H9 (cell line): ENCODE measurements around the gene TLE4. TPM values are rescaled to one million over a fixed set of nuclear protein-coding genes. Genes with fewer than 3 reads are reported as not detected.

ENCODE experiments used
- DNase-seq: peaks from one replicate; pipeline ENCODE4 v3.0.0-alpha.2; 2017
- H2AFZ ChIP-seq: one replicate; pipeline ENCODE4 v1.6.1; 2013; ENCODE audit warnings: mild to moderate bottlenecking, low read length, control low read depth, moderate library complexity
- H2AK5ac ChIP-seq: 2 replicates; pipeline ENCODE4 v1.6.1; 2013; ENCODE audit warnings: low read length, control low read depth, mixed read lengths; ENCODE audit not compliant: insufficient read length
- H2BK120ac ChIP-seq: one replicate; pipeline ENCODE4 v1.6.1; 2013; ENCODE audit warnings: low read depth, mild to moderate bottlenecking, low read length, control low read depth, inconsistent platforms; ENCODE audit not compliant: poor library complexity, severe bottlenecking
- H2BK12ac ChIP-seq: 2 replicates; pipeline ENCODE4 v1.6.1; 2013; ENCODE audit warnings: low read length, control low read depth, mixed read lengths, low read depth; ENCODE audit not compliant: insufficient read length
- H2BK15ac ChIP-seq: 2 replicates; pipeline ENCODE4 v1.6.1; 2013; ENCODE audit warnings: low read depth, low read length, control low read depth
- H2BK20ac ChIP-seq: one replicate; pipeline ENCODE4 v1.6.1; 2013; ENCODE audit warnings: low read depth, mild to moderate bottlenecking, low read length, control low read depth, inconsistent platforms; ENCODE audit not compliant: poor library complexity, severe bottlenecking
- H2BK5ac ChIP-seq: 2 replicates; pipeline ENCODE4 v1.6.1; 2013; ENCODE audit warnings: low read length, control low read depth, mixed read lengths; ENCODE audit not compliant: insufficient read length
- H3K14ac ChIP-seq: 2 replicates; pipeline ENCODE4 v1.6.1; 2013; ENCODE audit warnings: low read length, control low read depth; ENCODE audit not compliant: insufficient read depth
- H3K18ac ChIP-seq: 2 replicates; pipeline ENCODE4 v1.6.1; 2013; ENCODE audit warnings: low read depth, mild to moderate bottlenecking, mixed read lengths, low read length, control low read depth; ENCODE audit not compliant: insufficient read length
- H3K23ac ChIP-seq: 2 replicates; pipeline ENCODE4 v1.6.1; 2013; ENCODE audit warnings: low read length, control low read depth, mixed read lengths, low read depth; ENCODE audit not compliant: insufficient read length
- H3K23me2 ChIP-seq: 2 replicates; pipeline ENCODE4 v1.6.1; 2013; ENCODE audit warnings: low read depth, mild to moderate bottlenecking, mixed read lengths, low read length, control low read depth; ENCODE audit not compliant: insufficient read length, poor library complexity, severe bottlenecking
- H3K27ac ChIP-seq: 2 replicates; pipeline ENCODE4 v1.5.1; 2013; ENCODE audit warnings: low read length, control low read depth, mixed read lengths, low read depth; ENCODE audit not compliant: insufficient read length
- H3K27me3 ChIP-seq: 2 replicates; pipeline ENCODE4 v1.6.1; 2013; ENCODE audit warnings: low read length, control low read depth, inconsistent platforms; ENCODE audit not compliant: insufficient read depth
- H3K4ac ChIP-seq: 2 replicates; pipeline ENCODE4 v1.6.1; 2013; ENCODE audit warnings: low read depth, mild to moderate bottlenecking, control low read depth, inconsistent platforms, low read length, moderate library complexity
- H3K4me1 ChIP-seq: 2 replicates; pipeline ENCODE4 v1.6.1; 2013; ENCODE audit warnings: low read length, control low read depth, inconsistent platforms; ENCODE audit not compliant: insufficient read depth
- H3K4me2 ChIP-seq: 2 replicates; pipeline ENCODE4 v1.6.1; 2013; ENCODE audit warnings: low read length, control low read depth, mixed read lengths; ENCODE audit not compliant: insufficient read length, insufficient read depth
- H3K56ac ChIP-seq: 2 replicates; pipeline ENCODE4 v1.6.1; 2013; ENCODE audit warnings: low read depth, mild to moderate bottlenecking, mixed read lengths, low read length, control low read depth; ENCODE audit not compliant: insufficient read length
- H3K79me1 ChIP-seq: 2 replicates; pipeline ENCODE4 v1.6.1; 2013; ENCODE audit warnings: low read depth, mild to moderate bottlenecking, moderate library complexity, low read length, control low read depth, inconsistent platforms; ENCODE audit not compliant: insufficient read depth, poor library complexity, severe bottlenecking
- H3K79me2 ChIP-seq: 2 replicates; pipeline ENCODE4 v1.6.1; 2013; ENCODE audit warnings: low read length, control low read depth, inconsistent platforms; ENCODE audit not compliant: insufficient read depth
- H3K9ac ChIP-seq: 2 replicates; pipeline ENCODE4 v1.6.1; 2013; ENCODE audit warnings: low read length, control low read depth, mixed read lengths; ENCODE audit not compliant: insufficient read length; ENCODE audit errors: extremely low read depth
- H3K9me3 ChIP-seq: one replicate; pipeline ENCODE4 v1.6.1; 2013; ENCODE audit warnings: low read depth, low read length, inconsistent platforms; ENCODE audit not compliant: control insufficient read depth
- H3T11ph ChIP-seq: one replicate; pipeline ENCODE4 v1.6.1; 2013; ENCODE audit warnings: mild to moderate bottlenecking, low read length, control low read depth, inconsistent platforms
- H4K20me1 ChIP-seq: one replicate; pipeline ENCODE4 v1.6.1; 2013; ENCODE audit not compliant: control insufficient read depth, insufficient read length, insufficient read depth
- H4K5ac ChIP-seq: 2 replicates; pipeline ENCODE4 v1.6.1; 2013; ENCODE audit warnings: low read depth, mild to moderate bottlenecking, mixed read lengths, low read length, control low read depth; ENCODE audit not compliant: insufficient read length
- H4K8ac ChIP-seq: replicated peaks from 2 replicates; pipeline ENCODE4 v1.6.1; 2013; ENCODE audit warnings: low read length, control low read depth, mixed read lengths, low read depth; ENCODE audit not compliant: insufficient read length
- H4K91ac ChIP-seq: 2 replicates; pipeline ENCODE4 v1.6.1; 2013; ENCODE audit warnings: low read depth, mild to moderate bottlenecking, moderate library complexity, mixed read lengths, low read length, control low read depth; ENCODE audit not compliant: insufficient read length
- H3K27ac Mint-ChIP-seq, 3 experiments: 2 replicates in 2 of 3; 3 replicates in 1 of 3; pipeline ENCODE4 v1.8.0; 2020 to 2021; ENCODE audit warnings: mixed read lengths in 3 of 3, mild to moderate bottlenecking in 1 of 3, moderate library complexity in 1 of 3
- H3K27me3 Mint-ChIP-seq: 2 replicates; pipeline ENCODE4 v1.8.0; 2021; ENCODE audit warnings: low read depth, mild to moderate bottlenecking, moderate library complexity, mixed read lengths
- H3K36me3 Mint-ChIP-seq, 3 experiments: 2 replicates in 2 of 3; 3 replicates in 1 of 3; pipeline ENCODE4 v1.8.0; 2020 to 2021; ENCODE audit warnings: low read depth in 3 of 3, mixed read lengths in 3 of 3; ENCODE audit not compliant: insufficient read depth in 1 of 3
- H3K4me1 Mint-ChIP-seq, 2 experiments: 2 replicates each; pipeline ENCODE4 v1.8.0; 2020; ENCODE audit warnings: mixed read lengths in 2 of 2
- H3K4me3 Mint-ChIP-seq, 2 experiments: 2 replicates in 1 of 2; 3 replicates in 1 of 2; pipeline ENCODE4 v1.8.0; 2020 to 2021; ENCODE audit warnings: mild to moderate bottlenecking in 2 of 2, mixed read lengths in 2 of 2, moderate library complexity in 1 of 2
- H3K9me3 Mint-ChIP-seq, 2 experiments: 2 replicates in 1 of 2; 3 replicates in 1 of 2; pipeline ENCODE4 v1.8.0; 2020; ENCODE audit warnings: mild to moderate bottlenecking in 2 of 2, mixed read lengths in 2 of 2, moderate library complexity in 1 of 2
- CTCF ChIP-seq: fragments of 200-600 bp; sonication (generic); conservative IDR thresholded peaks from 3 replicates; pipeline ENCODE4 v1.8.0; 2021; ENCODE audit warnings: antibody characterized with exemption, mild to moderate bottlenecking
- WGBS: extraction: QIAGEN DNeasy Blood & Tissue Kit; methylation state at CpG from one replicate; pipeline ENCODE4 v1.1.7; 2013; ENCODE audit warnings: missing lambda C conversion rate, low lambda C conversion rate, mixed read lengths; ENCODE audit not compliant: insufficient read length; ENCODE audit errors: extremely low coverage; 5-methylcytosine and 5-hydroxymethylcytosine counted together
- total RNA-seq: library from RNA; stranded (reverse); gene quantifications from 2 replicates; pipeline ENCODE4 v1.2.1, GENCODE V29; 2021

TLE4 gene
- total RNA-seq, 1 experiment from 2014 or later, result 35.1 TPM

DNA sequence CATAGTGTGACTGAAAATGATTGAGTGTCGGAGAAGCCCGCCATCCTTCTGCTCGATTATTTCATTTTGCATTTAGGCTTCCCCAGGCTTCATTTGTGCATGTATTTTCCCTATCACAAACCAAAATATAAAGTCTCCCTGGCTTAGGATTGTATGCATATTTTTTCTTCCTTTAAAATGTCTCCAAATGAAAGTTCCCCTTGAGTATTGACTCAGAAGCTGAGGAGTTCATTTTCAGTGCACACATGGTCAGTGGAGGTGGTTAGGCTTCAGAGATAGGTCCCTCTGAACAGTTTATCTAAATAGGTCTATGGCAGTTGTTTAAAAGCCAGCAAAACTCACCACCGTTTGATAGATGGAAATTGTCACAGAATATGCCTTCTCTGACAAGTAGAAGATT is 97.2 kb downstream of the TLE4 start:
- no peak for TF ChIP-seq CTCF
- WGBS, result no CpG with 5 or more reads among the region's 4 CpGs
- Mint-ChIP-seq H3K4me3 (no peak overlapping the region), H3K4me1 (peaks cover 61 to 81% of the 10 kb centered on the region in 2 experiments), H3K36me3 (no peaks in the 10 kb centered on the region), H3K27me3 (no peaks in the 10 kb centered on the region), H3K27ac (no peak overlapping the region; a peak in 1 of 7 replicates), H3K9me3 (no peaks in the 10 kb centered on the region)
- Histone ChIP-seq H3K79me2 (no peaks in the 10 kb centered on the region), H2BK120ac (no peak overlapping the region), H3K14ac (no peak overlapping the region), H4K20me1 (no peaks in the 10 kb centered on the region), H4K91ac (no peak overlapping the region), H2BK20ac (no peak overlapping the region), H3K4ac (no peak overlapping the region), H3T11ph (no peak overlapping the region), H2BK5ac (no peak overlapping the region), H3K23ac (no peak overlapping the region), H2BK12ac (no peak overlapping the region), H3K4me1 (peaks cover 8% of the 10 kb centered on the region), H3K23me2 (no peaks in the 10 kb centered on the region), H3K18ac (no peak overlapping the region), H2AFZ (no peak overlapping the region), H3K79me1 (no peaks in the 10 kb centered on the region), H3K4me2 (no peak overlapping the region), H2BK15ac (no peak overlapping the region), H4K5ac (no peak overlapping the region), H4K8ac (no peak overlapping the region), H3K9ac (no peak overlapping the region), H3K27ac (no peak overlapping the region), H2AK5ac (no peak overlapping the region), H3K9me3 (no peaks in the 10 kb centered on the region), H3K56ac (no peak overlapping the region), H3K27me3 (no peaks in the 10 kb centered on the region)
- DNase-seq, result no peak
